Stimulated activated CD8-positive, alpha-beta memory T cell treated with anti-CD3 and anti-CD28 coated beads, Interleukin-15, amount 100 ng/mL, for 24 hours (primary cell): ENCODE data around the gene CHST6.
"Not testable (repeated sequence)": the region's sequence is repeated elsewhere in the genome, so short reads cannot be mapped to it uniquely, and the experiment has no call there.

Experiments
- DNase-seq: peaks from one replicate; pipeline ENCODE4 v3.0.0-alpha.2; 2020; ENCODE audit warnings: low read depth

CHST6 gene

DNA sequence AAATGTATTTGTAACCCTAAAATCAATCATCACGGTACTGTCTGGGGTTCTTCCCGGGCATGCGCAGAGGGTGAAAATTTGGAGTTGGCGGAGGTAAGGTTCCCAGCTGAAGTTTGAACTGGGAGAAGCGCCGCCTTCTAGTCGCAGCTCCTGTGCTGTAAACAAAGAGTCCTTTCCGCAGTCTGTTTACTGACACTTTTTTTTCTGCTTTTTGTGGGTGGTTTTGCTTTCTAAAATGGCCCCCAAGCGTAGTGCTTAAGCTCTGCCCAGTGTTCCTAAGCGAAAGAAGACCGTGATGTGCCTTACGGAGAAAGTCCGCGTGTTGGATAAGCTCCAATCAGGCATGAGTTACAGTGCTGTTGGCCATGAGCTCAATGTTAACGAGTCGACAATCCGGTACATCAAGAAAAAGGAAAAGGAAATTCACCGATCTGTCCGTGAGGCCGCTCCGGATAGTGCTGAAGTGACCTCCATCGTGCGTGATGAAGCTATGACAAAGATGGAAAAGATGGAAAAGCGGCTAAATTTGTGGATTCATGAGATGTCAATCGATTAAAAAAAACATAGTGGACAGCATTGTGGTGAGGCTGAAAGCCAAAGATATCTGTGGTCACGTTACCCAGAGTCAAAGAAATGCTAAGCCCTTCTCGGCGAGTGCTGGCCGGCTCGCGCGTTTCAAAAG, 61.4 kb downstream of the CHST6 start:
- peak; percentile 6 for DNase-seq

DNA sequence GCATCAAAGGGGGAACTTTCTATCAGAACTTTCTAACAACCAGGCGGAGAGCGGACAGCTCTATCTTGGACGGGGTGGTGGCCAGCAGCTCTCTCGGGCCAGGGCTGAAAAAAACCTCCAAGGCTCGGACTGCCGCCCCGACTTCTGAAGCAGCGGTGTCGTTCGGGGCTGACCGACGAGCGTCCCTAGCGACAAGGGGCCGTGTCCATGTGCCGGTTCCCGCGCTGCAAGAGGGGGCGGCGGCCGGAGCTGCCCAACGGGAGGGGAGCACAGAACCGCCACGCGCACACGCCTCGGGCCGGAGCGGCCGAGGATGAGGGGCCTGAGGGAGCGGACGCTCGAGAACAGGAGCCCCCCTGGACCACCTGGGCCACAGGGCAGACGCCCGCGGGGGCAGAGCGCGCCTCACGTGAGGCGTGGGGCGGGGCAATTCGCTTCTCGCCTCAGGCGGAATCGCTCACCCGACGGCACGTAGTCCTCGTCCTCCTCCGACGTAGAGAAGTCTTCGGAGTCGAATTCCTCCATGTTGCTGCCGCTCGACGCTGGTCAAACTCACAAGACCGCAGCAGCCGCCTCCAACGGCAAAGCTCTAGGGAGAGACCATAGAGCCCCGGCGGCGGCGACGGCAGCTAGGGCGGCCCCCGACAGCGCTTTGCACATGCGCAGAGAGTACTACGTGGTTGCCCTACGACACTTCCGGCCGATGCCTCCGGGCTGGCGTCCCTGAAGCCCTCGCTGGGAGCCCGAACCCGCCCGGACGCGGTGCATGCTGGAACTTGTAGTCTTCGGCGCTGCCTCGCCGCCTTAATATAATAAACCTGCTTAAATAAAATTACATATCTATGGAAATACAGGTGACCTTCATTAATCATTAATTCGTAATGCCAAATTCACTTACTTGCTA, 62.2 kb downstream of the CHST6 start, which contains the start of gene CFDP1:
TSS of gene CFDP1 (minus strand) at position 676 of the 904 bp plus-strand sequence. CDS start at position 525, 151 bp downstream.
- DNase-seq: peak; percentile 87

DNA sequence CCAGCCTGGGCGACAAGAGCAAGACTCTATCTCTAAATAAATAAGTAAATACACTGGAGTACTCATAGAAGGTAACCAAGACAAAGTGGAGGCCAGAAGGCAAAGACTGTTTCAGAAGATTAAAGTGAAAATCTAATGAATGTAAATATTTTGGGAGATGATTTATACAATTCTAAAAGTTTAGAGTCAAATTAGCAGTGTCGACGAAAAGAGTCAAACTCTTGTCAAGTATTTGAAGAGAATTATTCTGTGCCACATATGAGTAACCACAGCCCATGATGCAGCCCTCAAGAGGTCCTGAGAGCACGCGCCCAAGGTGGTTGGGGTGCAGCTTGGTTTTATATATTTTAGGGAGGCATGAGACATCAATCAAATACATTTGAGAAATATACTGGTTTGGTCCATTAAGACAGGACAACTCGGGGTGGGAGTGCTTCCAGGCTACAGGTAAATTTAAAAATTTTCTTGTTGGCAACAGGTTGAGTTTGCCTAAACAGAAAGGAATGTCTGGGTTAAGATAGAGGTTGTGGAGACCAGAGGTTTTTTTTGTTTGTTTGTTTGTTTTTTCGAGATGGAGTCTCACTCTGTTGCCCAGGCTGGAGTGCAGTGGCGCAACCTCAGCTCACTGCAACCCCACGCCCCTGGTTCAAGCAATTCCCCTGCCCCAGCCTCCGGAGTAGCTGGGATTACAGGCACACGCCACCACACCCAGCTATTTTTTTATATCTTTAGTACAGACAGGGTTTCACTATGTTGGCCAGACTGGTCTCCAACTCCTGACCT, 65.4 kb downstream of the CHST6 start:
- DNase-seq: no peak

DNA sequence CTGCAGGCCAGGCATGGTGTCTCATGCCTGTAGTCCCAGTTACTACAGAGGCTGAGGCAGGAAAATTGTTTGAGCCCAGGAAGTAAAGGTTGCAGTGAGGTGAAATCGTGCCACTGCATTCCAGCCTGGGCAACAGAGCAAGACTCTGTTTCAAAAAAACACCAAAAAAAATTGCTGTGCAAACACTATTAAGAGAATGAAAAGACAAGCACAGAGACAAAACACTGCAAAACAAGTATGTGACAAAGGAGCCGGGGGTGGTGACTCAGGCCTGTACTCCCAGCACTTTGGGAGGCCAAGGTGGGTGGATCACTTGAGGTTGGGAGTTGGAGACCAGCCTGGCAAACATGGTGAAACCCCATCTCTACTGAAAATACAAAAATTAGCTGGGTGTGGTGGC, 68.7 kb downstream of the CHST6 start:
- not testable (repeated sequence) for DNase-seq

DNA sequence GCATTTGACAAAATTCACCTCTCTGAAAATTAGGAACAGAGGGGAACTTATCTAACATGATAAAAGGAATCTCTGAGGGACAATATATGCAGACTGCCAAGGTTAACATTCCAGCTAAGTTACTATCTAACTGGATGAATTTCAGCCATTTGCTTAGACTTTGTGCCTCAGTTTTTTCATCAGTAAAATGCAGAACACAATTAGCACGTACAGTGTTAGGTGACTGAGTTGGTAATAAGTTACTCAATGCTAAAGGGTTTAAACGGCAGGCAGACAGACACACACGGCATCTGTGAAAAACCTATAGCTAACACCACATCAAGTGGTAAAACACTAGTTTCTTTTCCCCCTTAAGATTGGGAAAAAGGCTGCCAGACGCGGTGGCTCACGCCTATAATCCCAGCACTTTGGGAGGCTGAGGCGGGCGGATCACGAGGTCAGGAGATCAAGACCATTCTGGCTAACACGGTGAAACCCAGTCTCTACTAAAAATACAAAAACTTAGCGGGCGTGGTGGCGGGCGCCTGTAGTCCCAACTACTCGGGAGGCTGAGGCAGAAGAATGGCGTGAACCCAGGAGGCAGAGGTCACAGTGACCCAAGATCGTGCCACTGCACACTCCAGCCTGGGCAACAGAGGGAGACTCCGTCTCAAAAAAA, 71.0 kb downstream of the CHST6 start:
- not testable (repeated sequence) for DNase-seq

DNA sequence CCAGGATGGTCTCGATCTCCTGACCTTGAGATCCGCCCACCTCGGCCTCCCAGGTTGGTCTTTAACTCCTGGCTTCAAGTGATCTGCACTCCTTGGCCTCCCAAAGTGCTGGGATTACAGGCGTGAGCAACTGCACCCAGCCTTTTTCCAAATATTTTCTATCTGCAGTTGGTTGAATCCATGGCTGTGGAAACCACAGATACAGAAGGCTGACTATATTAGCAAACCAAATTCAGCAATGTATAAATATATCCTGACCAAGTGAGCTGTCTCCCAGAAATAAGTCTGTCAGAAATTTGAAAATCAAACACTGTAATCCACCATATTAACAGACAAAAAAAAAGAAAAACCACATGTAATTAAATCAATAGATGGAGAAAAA, 71.5 kb downstream of the CHST6 start:
- no peak for DNase-seq
